Measurements from ENCODE around the gene PAK4.

The PAK4 gene

DNA sequence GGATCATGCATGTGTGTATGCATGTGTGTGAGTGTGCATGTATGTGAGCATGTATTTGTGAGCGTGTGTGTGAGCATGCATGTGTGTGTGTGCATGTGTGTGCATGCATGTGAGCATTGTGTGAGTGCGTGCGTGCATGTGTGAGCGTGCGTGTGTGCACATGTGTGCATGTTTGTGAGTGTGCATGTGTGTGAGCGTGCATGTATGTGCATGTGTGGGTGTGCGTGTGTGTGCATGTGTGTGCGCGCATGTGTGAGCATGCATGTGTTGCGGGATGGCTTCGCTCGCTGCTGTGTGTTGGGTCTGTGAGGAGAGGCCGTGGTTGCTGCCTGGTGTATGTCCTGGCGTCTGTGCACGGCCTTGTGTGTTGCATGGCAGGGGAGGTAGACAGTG lies 32.4 kb downstream of the PAK4 start:
- H3K4me3 ChIP-seq (ENCODE audit: low read depth, low read length), result no peak overlapping the region
- in situ Hi-C loops (cut with HindIII; ENCODE audit: low sequenced_read_pairs), result no loop called here
- no peak for DNase-seq (ENCODE audit: low read depth, low spot score)
- TF ChIP-seq, protein P1, sequence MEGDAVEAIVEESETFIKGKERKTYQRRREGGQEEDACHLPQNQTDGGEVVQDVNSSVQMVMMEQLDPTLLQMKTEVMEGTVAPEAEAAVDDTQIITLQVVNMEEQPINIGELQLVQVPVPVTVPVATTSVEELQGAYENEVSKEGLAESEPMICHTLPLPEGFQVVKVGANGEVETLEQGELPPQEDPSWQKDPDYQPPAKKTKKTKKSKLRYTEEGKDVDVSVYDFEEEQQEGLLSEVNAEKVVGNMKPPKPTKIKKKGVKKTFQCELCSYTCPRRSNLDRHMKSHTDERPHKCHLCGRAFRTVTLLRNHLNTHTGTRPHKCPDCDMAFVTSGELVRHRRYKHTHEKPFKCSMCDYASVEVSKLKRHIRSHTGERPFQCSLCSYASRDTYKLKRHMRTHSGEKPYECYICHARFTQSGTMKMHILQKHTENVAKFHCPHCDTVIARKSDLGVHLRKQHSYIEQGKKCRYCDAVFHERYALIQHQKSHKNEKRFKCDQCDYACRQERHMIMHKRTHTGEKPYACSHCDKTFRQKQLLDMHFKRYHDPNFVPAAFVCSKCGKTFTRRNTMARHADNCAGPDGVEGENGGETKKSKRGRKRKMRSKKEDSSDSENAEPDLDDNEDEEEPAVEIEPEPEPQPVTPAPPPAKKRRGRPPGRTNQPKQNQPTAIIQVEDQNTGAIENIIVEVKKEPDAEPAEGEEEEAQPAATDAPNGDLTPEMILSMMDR (IDR thresholded peaks at IDR 0.05; ENCODE audit: low read depth, low read length), result no peak

DNA sequence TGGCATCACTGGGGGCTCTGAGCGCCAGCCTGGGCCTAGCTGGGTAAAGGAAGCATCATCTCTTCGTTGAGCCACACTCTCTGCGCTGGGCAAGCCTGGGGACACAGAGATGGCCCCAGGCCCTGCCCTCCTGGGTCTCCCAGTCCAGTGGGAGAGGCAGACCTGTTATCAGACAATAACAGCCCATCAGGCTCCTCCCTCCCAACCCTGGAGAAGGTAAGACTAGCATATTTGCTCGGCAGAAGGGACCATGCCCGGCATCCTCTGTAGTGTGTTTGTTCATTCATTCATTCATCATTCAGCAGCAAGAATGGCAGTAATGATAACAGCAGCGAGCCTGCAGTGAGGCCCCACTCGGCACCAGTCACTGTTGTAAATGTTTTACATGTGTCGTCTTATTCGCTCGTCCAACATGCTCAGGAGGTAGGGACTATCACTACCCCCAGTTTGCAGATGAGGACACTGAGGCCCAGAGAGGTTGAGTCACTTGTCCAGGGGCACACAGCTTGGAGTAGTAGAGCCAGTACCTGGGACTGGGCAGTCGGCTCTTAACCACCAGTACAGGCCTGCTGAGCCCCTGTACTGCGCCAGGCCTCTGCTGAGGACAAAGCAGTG lies 33.2 kb downstream of the PAK4 start:
- no peak overlapping the region for H3K4me3 ChIP-seq (ENCODE audit: low read depth, low read length)
- TF ChIP-seq, protein P1 (IDR thresholded peaks at IDR 0.05; ENCODE audit: low read depth, low read length), result no peak
- in situ Hi-C loops (cut with HindIII; ENCODE audit: low sequenced_read_pairs), result no loop called here
- DNase-seq (ENCODE audit: low read depth, low spot score), result no peak

GRCh38 chr19:39160523-39160861 lies 34.9 kb downstream of the PAK4 start:
- no peak overlapping the region for H3K4me3 ChIP-seq (ENCODE audit: low read depth, low read length)
- TF ChIP-seq, protein P1 (IDR thresholded peaks at IDR 0.05; ENCODE audit: low read depth, low read length), result no peak
- peak; percentile 53 for DNase-seq (ENCODE audit: low read depth, low spot score)
- in situ Hi-C loops (cut with HindIII; ENCODE audit: low sequenced_read_pairs), result no loop called here

DNA sequence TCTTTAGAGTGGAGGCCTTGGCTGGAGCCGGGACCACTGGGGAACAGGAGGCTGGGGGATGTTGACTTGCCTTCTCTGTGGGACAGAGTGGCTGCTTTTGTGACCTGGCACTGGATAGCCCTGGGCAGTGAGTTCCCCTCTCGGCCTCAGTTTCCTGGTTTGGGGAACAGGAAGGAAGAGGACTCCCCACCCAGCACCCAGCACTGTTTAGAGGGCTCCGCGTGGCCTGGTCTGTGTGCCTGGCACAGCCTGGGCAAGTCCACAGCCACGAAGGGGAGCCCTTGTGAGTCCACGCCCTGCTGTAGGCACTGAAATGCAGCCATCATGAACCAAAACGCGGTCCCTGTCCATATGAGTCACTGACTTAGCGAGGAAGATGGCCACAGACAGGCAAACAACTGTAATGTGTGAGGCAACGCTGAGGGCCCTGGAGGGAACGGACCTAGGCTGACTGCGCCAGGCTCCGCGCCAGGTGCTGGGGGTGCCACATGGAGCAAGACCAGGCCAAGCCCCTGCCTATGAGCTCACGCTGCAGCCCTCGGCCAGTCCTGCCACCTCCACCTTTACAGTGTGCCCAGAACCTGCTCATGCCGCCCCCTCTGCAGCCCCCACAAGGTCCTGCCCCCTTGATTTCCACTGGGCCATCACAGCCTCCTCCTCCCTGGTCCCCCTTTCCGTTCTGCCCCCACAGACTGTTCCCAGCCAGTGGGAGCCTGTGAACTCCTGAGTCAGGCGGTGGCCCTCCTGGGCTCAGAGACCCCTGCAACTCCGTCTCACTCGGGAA lies 35.5 kb downstream of the PAK4 start:
- TF ChIP-seq, protein P1 (IDR thresholded peaks at IDR 0.05; ENCODE audit: low read depth, low read length), result no peak
- in situ Hi-C loops (cut with HindIII; ENCODE audit: low sequenced_read_pairs), result no loop called here
- no peak overlapping the region for H3K4me3 ChIP-seq (ENCODE audit: low read depth, low read length)
- no peak for DNase-seq (ENCODE audit: low read depth, low spot score)

- DNase-seq (ENCODE audit: low read depth, low spot score), result no peak
- TF ChIP-seq, protein P1 (IDR thresholded peaks at IDR 0.05; ENCODE audit: low read depth, low read length), result no peak
- in situ Hi-C loops (cut with HindIII; ENCODE audit: low sequenced_read_pairs), result no loop called here
- H3K4me3 ChIP-seq (ENCODE audit: low read depth, low read length), result no peak overlapping the region
Observed at GRCh38 chr19:39162441-39163043, 37.0 kb downstream of the PAK4 start.

- in situ Hi-C loops (cut with HindIII; ENCODE audit: low sequenced_read_pairs), result no loop called here
- H3K4me3 ChIP-seq (ENCODE audit: low read depth, low read length), result no peak overlapping the region
- no peak for DNase-seq (ENCODE audit: low read depth, low spot score)
- TF ChIP-seq, protein P1 (IDR thresholded peaks at IDR 0.05; ENCODE audit: low read depth, low read length), result no peak
Observed at GRCh38 chr19:39163621-39164020, 38.0 kb downstream of the PAK4 start.

All from astrocyte of the spinal cord (primary cell).